GM12891 (cell line): ENCODE results near the gene ATG14. TPM values are rescaled to one million over a fixed set of nuclear protein-coding genes. Genes with fewer than 3 reads are reported as not detected.
A peak's percentile ranks its signal among the peaks of the same experiment; 100 is the strongest.
"Not testable (repeated sequence)": the region's sequence is repeated elsewhere in the genome, so short reads cannot be mapped to it uniquely, and the experiment has no call there.

Experiments
- DNase-seq: peaks from one replicate; pipeline ENCODE4 v3.0.0; 2011; ENCODE audit warnings: low spot score; ENCODE audit not compliant: insufficient read length
- FAIRE-seq: peaks from 2 replicates; lab custom pipeline; 2011; peaks lifted over from hg19 to GRCh38; lab: Jason Lieb, UNC
- PAX5 ChIP-seq: IDR thresholded peaks from 2 replicates; pipeline ENCODE4 v1.6.1; 2011; ENCODE audit warnings: low read length, moderate library complexity, mild to moderate bottlenecking; ENCODE audit not compliant: insufficient read depth, severe bottlenecking
- POLR2A ChIP-seq: IDR thresholded peaks from 2 replicates; pipeline ENCODE4 v1.6.1; 2011; ENCODE audit warnings: low read depth, low read length, control low read depth
- POLR2AphosphoS5 ChIP-seq: IDR thresholded peaks from 2 replicates; pipeline ENCODE4 v1.6.1; 2011; ENCODE audit warnings: low read depth, low read length, control low read depth
- POU2F2 ChIP-seq: IDR thresholded peaks from 2 replicates; pipeline ENCODE4 v1.6.1; 2011; ENCODE audit warnings: low read depth, mild to moderate bottlenecking, control low read depth, low read length, moderate library complexity
- SPI1 ChIP-seq: IDR thresholded peaks from 2 replicates; pipeline ENCODE4 v1.6.1; 2011; ENCODE audit warnings: low read depth, low read length, control low read depth
- TAF1 ChIP-seq: IDR thresholded peaks from 2 replicates; pipeline ENCODE4 v1.6.1; 2011; ENCODE audit warnings: low read depth, low read length, control low read depth
- polyA plus RNA-seq: library from polyadenylated mRNA; unstranded; fragments of >200 nt; gene quantifications from one replicate; pipeline ENCODE4 v1.2.1, GENCODE V29; 2012; ENCODE audit warnings: low read depth, missing spikeins, inconsistent platforms; ENCODE audit not compliant: missing spikeins

The ATG14 gene, protein sequence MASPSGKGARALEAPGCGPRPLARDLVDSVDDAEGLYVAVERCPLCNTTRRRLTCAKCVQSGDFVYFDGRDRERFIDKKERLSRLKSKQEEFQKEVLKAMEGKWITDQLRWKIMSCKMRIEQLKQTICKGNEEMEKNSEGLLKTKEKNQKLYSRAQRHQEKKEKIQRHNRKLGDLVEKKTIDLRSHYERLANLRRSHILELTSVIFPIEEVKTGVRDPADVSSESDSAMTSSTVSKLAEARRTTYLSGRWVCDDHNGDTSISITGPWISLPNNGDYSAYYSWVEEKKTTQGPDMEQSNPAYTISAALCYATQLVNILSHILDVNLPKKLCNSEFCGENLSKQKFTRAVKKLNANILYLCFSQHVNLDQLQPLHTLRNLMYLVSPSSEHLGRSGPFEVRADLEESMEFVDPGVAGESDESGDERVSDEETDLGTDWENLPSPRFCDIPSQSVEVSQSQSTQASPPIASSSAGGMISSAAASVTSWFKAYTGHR
- 4.3 TPM for polyA plus RNA-seq

DNA sequence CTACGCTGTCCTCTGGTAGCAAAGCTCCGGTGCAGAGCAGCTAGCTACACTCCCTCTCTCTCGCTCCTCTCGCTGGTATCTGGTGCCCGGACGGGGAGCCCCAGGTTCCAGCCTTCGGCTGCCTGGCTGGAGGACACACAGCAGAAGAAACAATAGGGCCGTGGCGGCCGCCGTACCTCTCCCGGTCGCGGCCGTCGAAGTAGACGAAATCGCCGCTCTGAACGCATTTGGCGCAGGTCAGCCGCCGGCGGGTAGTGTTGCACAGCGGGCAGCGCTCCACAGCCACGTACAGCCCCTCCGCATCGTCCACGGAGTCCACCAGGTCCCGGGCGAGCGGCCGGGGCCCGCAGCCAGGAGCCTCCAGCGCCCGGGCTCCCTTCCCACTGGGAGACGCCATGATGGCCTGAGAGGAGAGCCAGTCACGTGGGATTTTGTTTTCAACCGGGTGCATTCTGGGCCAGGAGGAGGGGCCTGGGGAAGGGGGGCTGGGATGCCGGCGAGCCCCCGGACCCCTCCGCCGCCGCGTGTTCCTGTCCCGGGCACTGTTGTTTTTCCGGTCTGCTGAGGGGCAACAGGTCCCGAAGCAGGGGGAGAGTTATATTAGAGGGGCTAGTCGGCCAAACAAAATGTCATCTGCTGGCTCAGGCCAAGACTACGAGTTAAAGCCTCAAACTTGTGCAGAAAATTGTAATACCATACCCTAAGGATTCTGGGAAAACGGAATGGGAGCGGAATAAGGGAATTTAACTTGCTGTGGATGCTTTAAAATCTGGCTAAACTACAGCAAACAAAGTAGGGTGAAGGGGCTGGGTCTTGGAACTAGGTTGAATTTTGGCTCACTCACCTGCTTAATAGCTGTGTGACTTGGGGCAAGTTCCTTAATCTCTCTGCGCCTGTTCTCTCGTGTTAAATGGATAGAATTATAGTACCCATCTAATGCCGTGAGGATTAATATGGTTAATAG is at the start of gene ATG14:
ATG14 (minus strand) TSS at position 405 of the 964 bp plus-strand sequence; CDS start at position 397, 8 bp downstream.
- FAIRE-seq (peak; percentile 63), DNase-seq (peak; percentile 87)
- TF ChIP-seq POLR2A (peak; percentile 65; the same call in 1 of the 2 replicates), POU2F2 (no peak), POLR2AphosphoS5 (peak; percentile 46; the same call in 1 of the 2 replicates), SPI1 (no peak), PAX5 (no peak), TAF1 (0 out of 2 replicates have a peak, but pooled peaks have one; percentile 46)

DNA sequence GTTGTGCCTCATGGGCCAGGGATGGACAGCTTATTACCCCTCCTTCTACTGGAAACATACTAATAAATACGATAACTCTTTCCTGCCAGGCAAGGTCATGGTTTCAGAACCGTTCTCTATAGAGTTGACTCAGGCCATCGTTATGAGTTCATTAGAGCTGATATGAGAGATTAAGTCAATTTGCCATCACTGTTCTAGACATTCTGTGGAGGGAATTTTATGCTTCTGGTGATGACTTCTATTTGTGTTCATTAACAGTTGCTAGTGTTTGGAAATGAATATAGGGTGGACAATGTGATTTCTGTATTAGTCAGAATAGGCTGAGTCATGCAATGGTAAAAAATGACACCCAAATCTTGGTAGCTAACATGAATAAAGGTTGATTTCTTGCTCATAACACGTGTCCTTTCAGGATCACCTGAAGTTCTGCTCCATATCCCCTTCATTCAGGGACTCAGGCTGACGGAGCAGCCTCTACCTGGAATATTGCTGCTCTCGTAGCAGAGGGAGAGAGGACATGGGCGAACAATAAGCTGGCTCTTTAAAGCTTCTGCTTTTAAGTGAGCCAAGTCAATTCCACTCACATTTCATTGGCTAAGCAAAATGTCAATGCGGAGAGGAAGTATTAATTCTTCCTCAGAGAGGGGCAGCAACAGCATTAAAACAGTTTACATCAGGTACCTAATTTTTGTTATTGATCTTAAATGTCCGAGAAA is 47.3 kb upstream of the ATG14 start:
- peak; percentile 29 for DNase-seq
- TF ChIP-seq POU2F2 (no peak), TAF1 (no peak), POLR2AphosphoS5 (no peak), SPI1 (no peak), POLR2A (no peak), PAX5 (no peak)
- peak; percentile 26 for FAIRE-seq

DNA sequence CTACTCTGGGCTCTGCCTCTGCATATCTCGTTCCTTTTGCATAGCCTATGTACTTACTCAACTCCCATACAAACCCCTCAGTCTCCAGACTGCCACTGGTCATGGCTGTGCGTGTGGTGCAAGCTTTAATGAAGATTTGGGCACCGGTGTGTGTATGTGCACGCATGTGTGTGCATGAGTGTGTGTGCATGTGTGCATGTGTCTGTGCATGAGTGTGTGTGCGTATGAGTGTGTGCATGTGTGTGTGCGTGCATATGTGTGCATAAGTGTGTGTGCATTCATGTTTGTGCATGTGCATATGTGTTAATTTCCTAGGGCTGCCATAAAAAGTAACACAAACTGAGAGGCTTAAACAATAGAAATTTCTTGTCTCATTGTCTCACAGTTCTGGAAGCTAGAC is 45.9 kb upstream of the ATG14 start:
- no peak for FAIRE-seq
- no peak for TF ChIP-seq TAF1
- no peak for TF ChIP-seq POLR2A
- no peak for TF ChIP-seq POLR2AphosphoS5
- TF ChIP-seq SPI1: no peak
- no peak for DNase-seq

DNA sequence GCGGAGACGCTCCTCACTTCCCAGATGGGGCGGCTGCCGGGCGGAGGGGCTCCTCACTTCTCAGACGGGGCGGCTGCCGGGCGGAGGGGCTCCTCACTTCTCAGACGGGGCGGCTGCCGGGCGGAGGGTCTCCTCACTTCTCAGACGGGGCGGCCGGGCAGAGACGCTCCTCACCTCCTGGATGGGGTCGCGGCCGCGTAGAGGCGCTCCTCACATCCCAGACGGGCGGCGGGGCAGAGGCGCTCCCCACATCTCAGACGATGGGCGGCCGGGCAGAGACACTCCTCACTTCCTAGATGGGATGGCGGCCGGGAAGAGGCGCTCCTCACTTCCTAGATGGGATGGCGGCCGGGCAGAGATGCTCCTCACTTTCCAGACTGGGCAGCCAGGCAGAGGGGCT is 44.8 kb upstream of the ATG14 start:
- FAIRE-seq, DNase-seq: not testable (repeated sequence)

DNA sequence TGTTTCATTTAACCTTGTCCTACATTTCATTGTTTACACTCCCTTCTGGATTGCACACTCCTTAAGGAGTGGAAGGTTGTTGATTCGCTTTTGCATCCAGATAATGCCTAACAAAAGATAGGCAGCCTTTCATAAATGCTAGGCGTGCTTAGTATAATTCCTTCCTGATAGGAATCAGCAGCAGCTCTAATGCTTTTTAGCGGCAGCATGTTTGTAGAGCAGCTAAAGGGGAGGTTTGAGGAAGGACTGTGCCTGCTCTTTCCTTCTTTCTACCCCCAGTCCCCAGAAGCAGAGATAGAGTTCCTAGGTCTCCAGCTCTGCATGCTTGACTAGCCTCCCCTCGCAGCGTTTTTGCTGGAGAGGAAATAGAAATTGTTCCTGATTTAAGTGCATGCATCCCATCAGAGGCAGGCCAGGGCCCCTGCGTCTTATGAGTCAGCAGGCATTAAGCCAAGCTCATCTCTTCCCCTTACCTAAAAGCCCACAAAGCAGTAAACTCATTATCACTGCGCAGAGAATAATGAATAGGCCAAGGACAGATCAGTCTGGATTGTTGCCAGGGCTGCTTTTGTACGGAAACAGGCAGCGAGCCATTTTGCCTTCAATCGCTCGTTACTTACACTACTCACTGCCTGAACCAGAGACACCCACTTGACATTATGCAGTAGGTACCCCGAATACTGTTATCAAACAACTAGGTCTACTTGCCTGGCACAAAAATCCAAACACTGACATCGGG is 42.8 kb upstream of the ATG14 start:
- no peak for FAIRE-seq
- no peak for DNase-seq
- TF ChIP-seq SPI1: peak; percentile 12; the same call in 1 of the 2 replicates
- no peak for TF ChIP-seq POLR2A

DNA sequence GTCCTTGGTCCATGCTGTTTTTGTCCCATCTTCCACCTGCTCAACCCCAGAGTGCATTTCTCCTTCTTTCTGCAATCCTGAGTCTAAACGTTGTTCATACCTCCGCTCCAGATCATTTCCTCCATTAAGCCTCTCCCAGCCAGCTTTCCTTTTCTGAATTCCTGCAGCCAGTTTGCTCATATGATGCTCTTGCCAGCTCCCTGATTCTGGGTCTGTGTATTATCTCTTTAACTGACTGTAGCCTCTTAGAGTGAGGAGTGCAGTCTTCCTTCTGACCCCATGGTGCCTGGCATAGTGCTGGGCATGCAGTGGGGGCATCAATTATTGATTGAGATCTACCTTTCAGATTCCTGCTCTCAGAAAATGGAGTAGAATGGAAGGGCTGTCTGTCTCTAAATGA is 40.3 kb upstream of the ATG14 start:
- no peak for FAIRE-seq
- DNase-seq: no peak
- TF ChIP-seq POLR2AphosphoS5: no peak
- no peak for TF ChIP-seq SPI1
- TF ChIP-seq POU2F2: no peak
- no peak for TF ChIP-seq PAX5
- TF ChIP-seq POLR2A: no peak

DNA sequence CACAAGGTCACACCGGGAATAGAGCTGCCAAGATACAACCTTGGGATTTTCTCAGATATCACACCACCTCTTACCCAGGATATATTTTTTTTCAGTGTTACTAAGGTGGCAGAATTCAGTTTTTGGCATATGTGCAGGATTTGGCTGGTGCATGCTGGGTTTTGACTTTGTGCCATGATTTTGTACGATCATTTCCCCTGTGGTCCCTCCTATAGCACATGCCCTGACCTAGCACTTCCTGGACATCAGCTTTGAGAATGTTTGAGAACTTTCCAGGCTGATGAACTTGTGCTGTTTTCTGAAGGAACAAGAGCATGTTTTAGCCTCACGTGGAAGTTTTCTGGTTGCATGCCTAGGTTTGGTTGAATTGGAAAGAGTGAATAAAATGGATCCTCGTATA is 39.8 kb upstream of the ATG14 start:
- FAIRE-seq: no peak
- TF ChIP-seq SPI1 (no peak), POU2F2 (no peak), TAF1 (no peak), POLR2AphosphoS5 (no peak)
- DNase-seq: no peak

DNA sequence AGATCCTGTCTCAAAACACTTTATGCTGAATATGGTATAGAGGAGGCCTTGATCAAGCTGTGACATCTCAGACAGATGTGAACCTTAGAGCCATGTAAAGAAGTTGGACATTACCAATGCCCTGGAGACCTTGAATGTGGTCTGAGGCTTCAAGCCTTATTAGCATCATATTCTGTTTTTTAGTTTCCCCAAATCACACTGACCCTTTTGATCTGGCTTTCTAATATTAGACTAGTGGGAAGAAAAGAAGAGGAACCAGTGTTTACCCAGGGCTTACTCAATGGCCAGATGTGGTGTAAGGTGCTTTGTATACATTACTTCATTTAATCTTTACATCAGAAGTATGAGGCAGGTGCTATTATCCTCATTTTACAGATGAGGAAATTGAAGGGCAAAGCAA is 39.4 kb upstream of the ATG14 start:
- DNase-seq (no peak), FAIRE-seq (no peak)
- TF ChIP-seq POLR2AphosphoS5 (no peak), SPI1 (no peak), PAX5 (no peak), TAF1 (no peak), POU2F2 (no peak), POLR2A (no peak)

DNA sequence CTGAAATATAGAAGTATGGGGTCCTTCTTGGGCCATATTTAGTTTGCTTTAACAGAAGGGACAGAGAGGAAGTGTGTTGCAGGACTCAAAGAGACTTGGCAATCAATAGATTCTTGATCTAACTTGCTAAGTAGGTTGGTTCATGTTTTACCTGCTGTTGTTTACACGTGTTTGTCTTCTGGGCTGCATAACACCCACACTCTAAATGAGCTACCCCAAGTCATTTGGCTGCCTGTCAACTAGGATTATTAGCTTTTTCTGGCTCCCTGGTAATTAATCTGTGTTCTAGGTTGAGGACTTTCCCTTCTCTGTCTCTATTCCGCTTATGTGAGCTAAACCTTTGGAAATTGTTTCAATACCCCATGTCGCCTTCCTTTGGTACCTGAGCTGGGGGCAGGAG is 38.9 kb upstream of the ATG14 start:
- TF ChIP-seq TAF1 (no peak), PAX5 (no peak), POLR2A (no peak), SPI1 (no peak), POLR2AphosphoS5 (no peak), POU2F2 (no peak)
- no peak for FAIRE-seq
- no peak for DNase-seq
